8988T (cell line): Measurements from ENCODE around the gene SUGCT.
"Not testable (repeated sequence)": the region's sequence is repeated elsewhere in the genome, so short reads cannot be mapped to it uniquely, and the experiment has no call there.

Source experiments
- DNase-seq: peaks from one replicate; pipeline ENCODE4 v3.0.0; 2011

SUGCT gene

GRCh38 chr7:40134428-40135316, at the start of gene SUGCT, which contains the start of gene MPLKIP:
Gene SUGCT, plus strand, starts transcription at chr7:40135005.
Gene MPLKIP, minus strand, starts transcription at chr7:40134622. Its CDS starts 55 bp downstream, at chr7:40134567.
- DNase-seq, result peak; percentile 67

DNA sequence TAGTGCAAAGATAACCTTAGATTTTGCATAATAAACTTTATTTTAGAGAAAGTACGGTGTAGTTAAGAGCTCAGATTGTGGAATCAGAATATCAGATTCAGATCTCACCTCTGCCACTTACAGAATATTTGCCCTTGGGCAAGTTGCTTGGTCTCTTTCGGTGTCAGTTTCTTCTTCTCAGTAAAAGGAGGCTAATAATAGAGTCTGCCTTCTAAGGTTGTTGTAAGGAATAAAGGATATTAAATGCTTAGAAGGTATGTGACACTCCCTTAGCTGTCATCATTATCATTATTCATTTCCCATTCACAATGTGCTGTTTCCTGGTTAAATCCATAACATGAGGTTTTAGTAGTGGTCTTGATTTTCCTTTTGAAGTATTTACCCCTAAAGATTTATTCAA, 42.6 kb upstream of the SUGCT start:
- DNase-seq, result no peak

- no peak for DNase-seq
Measured at GRCh38 chr7:40093631-40094350, 41.0 kb upstream of the SUGCT start.

DNA sequence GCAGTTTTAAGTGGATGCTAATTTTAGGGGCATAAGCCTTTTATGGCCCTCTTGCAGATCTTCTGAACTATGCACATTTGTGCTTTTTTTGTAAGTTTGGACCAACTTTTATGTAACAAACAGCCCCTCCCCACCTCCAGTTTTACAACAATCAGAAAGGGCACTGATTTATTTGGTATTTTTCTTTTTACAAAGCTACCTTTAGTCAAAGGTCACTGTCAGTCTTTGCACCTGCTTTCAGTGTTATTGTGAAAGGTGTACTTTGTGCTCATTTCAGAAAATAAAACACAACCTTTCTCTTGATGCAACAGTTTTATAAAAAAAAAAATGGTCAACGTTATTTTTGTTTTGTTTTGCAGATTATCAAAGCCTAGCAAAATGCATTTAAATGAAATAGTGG, 39.6 kb upstream of the SUGCT start:
- no peak for DNase-seq

- no peak for DNase-seq
Measured at GRCh38 chr7:40095695-40096327, 39.0 kb upstream of the SUGCT start.

DNA sequence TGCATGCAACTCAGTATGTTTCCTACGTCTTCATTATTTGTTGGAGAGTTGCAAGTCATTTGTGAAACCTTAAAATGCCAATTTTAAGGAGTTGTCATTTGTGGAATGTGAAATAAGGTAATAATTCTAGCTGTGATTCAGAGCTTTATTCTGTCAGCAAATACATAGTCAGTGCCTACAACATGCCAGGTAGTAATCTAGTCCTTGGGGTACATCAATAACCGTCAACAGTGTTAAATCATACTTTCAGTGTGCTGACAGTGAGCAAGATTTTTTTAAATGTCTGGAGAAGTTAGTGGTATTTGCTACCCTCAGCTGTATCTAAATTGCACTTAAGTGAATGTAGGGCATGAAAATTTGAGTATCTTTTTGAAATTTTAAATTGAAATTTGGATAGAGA, 37.1 kb upstream of the SUGCT start:
- no peak for DNase-seq

- no peak for DNase-seq
Measured at GRCh38 chr7:40098810-40099209, 36.0 kb upstream of the SUGCT start.

DNA sequence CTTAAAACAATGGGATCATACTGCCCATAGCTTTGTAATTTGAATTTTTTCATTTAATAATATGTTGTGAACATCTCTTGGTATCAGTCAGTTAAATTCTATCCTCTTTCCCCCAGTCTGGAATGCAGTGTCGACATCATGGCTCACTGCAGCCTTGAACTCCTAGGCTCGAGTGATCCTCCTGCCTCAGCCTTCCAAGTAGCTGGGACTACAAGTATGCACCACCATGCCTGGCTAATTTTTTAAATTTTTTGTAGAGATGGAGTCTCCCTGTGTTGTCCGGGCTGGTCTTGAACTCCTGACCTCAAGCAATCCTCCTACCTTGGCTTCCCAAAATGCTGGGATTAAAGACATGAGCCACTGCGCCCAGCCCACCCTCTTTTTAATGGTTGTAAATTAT, 35.0 kb upstream of the SUGCT start:
- DNase-seq, result no peak

GRCh38 chr7:40101201-40101600, 33.6 kb upstream of the SUGCT start:
- DNase-seq, result no peak

- DNase-seq, result no peak
Measured at GRCh38 chr7:40102897-40103296, 31.9 kb upstream of the SUGCT start.

- DNase-seq, result no peak
Measured at GRCh38 chr7:40105879-40106473, 28.8 kb upstream of the SUGCT start.

GRCh38 chr7:40115936-40116335, 18.9 kb upstream of the SUGCT start:
- DNase-seq, result no peak

DNA sequence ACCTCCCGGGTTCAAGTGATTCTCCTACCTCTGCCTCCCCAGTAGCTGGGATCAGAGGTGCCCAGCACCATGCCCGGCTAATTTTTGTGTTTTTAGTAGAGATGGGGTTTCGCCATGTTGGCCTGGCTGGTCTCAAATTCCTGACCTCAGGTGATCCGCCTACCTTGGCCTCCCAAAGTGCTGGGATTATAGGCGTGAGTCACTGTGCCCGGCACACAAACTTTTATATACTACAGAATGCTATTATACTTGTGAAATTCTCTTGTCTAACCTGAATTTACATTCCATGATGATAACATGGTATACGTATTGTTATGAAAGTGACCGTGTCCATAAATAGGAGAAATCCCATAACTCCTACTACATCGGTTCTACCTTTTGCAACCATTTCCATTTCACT, 17.6 kb upstream of the SUGCT start:
- not testable (repeated sequence) for DNase-seq

- DNase-seq, result not testable (repeated sequence)
Measured at GRCh38 chr7:40118201-40118600, 16.6 kb upstream of the SUGCT start.

DNA sequence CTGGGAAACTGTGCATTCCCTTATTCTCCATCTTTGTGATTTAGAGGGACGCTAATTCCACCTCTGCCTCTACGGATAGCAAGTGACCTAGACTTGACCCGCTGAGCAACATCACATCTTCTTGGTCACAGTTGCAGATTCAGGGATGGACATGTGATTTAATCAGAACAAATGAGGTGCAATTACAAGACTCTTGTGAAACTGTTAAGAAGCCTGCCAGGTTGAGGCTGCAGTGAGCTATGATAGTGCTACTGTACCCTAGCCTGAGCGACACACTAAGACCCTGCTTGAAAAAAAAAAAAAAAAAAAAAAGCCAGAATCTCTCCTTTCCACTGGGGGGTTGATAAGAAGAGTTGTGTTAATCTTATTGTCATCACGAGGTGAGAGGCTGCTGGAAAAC, 14.8 kb upstream of the SUGCT start:
- DNase-seq, result no peak

GRCh38 chr7:40122100-40122939, 12.5 kb upstream of the SUGCT start:
- DNase-seq, result not testable (repeated sequence)

DNA sequence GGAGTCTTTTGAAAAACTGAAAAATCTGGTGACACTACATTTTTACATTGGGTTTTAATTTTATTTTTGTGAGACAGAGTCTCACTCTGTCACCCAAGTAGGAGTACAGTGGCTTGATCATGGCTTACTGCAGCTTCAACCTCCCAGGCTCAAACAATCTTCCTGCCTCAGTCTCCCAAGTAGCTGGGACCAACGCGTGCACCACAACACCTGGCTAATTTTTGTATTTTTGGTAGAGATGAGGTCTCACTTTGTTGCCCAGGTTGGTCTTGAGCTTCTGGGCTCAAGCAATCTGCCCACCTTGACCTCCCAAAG, 11.9 kb upstream of the SUGCT start:
- DNase-seq, result no peak

GRCh38 chr7:40133561-40134427, 1.0 kb upstream of the SUGCT start:
- peak; percentile 33 for DNase-seq

DNA sequence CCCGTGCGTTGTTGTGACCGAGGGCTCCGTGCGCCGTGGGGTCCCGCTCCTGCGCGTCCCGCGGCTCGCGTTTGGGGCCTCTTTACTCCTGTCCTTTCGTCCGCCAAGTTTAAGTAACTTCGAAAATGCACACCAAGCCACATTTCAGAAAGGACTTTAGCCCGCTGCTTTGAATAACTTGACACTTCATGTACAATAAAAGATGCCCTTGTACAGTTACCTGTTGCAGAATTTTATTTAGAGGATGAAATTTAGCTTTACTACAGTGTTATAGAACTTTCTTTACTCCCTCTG, 459 bp downstream of the SUGCT start:
- no peak for DNase-seq

- DNase-seq, result no peak
Measured at GRCh38 chr7:40137563-40137962, 2.8 kb downstream of the SUGCT start.

GRCh38 chr7:40138973-40139372, 4.2 kb downstream of the SUGCT start:
- no peak for DNase-seq

GRCh38 chr7:40139891-40140290, 5.1 kb downstream of the SUGCT start:
- DNase-seq, result not testable (repeated sequence)
